HEK293T (cell line): Measurements from ENCODE around the gene HOXA7.

Experiments used
- FOXA1 ChIP-seq: fragments of 450-650 bp; IDR thresholded peaks from 2 replicates; pipeline ENCODE4 v1.6.1; 2016; ENCODE audit warnings: mild to moderate bottlenecking
- SP1 ChIP-seq: fragments of 450-650 bp; IDR thresholded peaks from 2 replicates; pipeline ENCODE4 v1.6.1; 2017
- TF ChIP-seq, protein P1 (sequence below): fragments of 450-650 bp; IDR thresholded peaks from 2 replicates; pipeline ENCODE4 v1.6.1; 2016

DNA sequence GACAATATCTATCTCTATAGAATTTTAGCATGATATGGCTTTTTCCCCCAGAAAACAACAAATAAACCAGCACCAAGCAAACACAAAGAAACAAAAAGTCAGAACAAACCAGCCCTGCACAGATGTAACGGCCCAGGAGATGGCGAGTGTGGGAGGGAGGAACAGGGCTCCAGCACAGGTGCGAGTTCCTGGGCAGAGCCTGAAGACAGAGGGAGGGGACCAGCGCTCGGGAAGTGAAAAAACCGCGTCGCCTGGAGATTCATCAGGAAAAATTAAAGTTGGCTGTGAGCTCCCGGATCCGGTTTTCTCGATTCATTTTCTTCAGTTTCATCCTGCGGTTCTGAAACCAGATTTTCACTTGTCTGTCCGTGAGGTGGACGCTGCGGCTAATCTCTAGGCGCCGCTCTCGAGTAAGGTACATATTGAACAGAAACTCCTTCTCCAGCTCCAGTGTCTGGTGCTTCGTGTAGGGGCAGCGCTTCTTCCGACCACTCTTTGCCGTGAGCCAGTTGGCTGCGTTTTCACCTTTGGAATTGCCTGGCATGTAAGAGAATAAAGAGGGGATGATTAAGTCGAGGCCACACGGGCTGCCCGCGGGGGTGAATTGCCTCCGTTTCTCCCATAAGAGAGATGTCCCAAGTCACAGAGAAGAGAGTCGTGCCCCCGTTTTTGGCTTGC, 15.3 kb upstream of the HOXA7 start:
- no peak for TF ChIP-seq FOXA1
- TF ChIP-seq, protein P1, sequence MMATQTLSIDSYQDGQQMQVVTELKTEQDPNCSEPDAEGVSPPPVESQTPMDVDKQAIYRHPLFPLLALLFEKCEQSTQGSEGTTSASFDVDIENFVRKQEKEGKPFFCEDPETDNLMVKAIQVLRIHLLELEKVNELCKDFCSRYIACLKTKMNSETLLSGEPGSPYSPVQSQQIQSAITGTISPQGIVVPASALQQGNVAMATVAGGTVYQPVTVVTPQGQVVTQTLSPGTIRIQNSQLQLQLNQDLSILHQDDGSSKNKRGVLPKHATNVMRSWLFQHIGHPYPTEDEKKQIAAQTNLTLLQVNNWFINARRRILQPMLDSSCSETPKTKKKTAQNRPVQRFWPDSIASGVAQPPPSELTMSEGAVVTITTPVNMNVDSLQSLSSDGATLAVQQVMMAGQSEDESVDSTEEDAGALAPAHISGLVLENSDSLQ, result no peak
- no peak for TF ChIP-seq SP1
